HCT116 (cell line): ENCODE data around the gene RRAGA.

Experiments used
- EGR1 ChIP-seq: IDR thresholded peaks from 2 replicates; pipeline ENCODE4 v1.6.1; 2012; ENCODE audit warnings: low read depth
- ELF1 ChIP-seq: IDR thresholded peaks from 2 replicates; pipeline ENCODE4 v1.6.1; 2012; ENCODE audit warnings: low read depth, borderline replicate concordance
- EZH2 ChIP-seq: fragments of 200-600 bp; sonication (generic); IDR thresholded peaks from 2 replicates; pipeline ENCODE4 v1.6.1; 2017; ENCODE audit warnings: antibody characterized with exemption, mixed run types
- JUND ChIP-seq: IDR thresholded peaks from 2 replicates; pipeline ENCODE4 v1.6.1; 2012
- MAX ChIP-seq: IDR thresholded peaks from 2 replicates; pipeline ENCODE4 v1.6.1; 2012
- POLR2A ChIP-seq: IDR thresholded peaks from 2 replicates; pipeline ENCODE4 v1.7.0; 2011; ENCODE audit warnings: borderline replicate concordance; ENCODE audit not compliant: insufficient read depth, insufficient read length; ENCODE audit errors: extremely low read depth
- POLR2AphosphoS5 ChIP-seq: IDR thresholded peaks from 2 replicates; pipeline ENCODE4 v1.6.1; 2011; ENCODE audit warnings: mild to moderate bottlenecking, low read depth, low read length, moderate library complexity
- RAD21 ChIP-seq: IDR thresholded peaks from 2 replicates; pipeline ENCODE4 v1.6.1; 2012; ENCODE audit warnings: low read depth, mild to moderate bottlenecking
- SP1 ChIP-seq: IDR thresholded peaks from 2 replicates; pipeline ENCODE4 v1.6.1; 2012; ENCODE audit warnings: low read depth
- SRF ChIP-seq: IDR thresholded peaks from 2 replicates; pipeline ENCODE4 v1.6.1; 2012; ENCODE audit warnings: low read depth
- YY1 ChIP-seq: IDR thresholded peaks from 2 replicates; pipeline ENCODE4 v1.6.1; 2011; ENCODE audit warnings: low read length, low read depth, moderate library complexity, mild to moderate bottlenecking; ENCODE audit not compliant: insufficient replicate concordance; ENCODE audit errors: extremely low read depth
- TF ChIP-seq, protein P1 (sequence below), 3 experiments: fragments of 200-600 bp in 1 of 3; sonication (generic) in 1 of 3; IDR thresholded peaks in 2 of 3; conservative IDR thresholded peaks in 1 of 3; 2 replicates each; pipeline ENCODE4 v1.5.1; 2012 to 2017; ENCODE audit warnings: low read depth in 2 of 3, low read length in 2 of 3, antibody characterized with exemption in 1 of 3, borderline replicate concordance in 1 of 3, control low read depth in 1 of 3, mild to moderate bottlenecking in 1 of 3, mixed read lengths in 1 of 3, mixed run types in 1 of 3, moderate library complexity in 1 of 3; ENCODE audit not compliant: insufficient read depth in 1 of 3
- TF ChIP-seq, protein P2 (sequence below): IDR thresholded peaks from 2 replicates; pipeline ENCODE4 v1.6.1; 2011; ENCODE audit warnings: mild to moderate bottlenecking, low read length, moderate library complexity; ENCODE audit not compliant: insufficient replicate concordance; ENCODE audit errors: extremely low read depth
- TF ChIP-seq, protein P3 (sequence below): IDR thresholded peaks from 2 replicates; pipeline ENCODE4 v1.6.1; 2012; ENCODE audit warnings: low read depth

DNA sequence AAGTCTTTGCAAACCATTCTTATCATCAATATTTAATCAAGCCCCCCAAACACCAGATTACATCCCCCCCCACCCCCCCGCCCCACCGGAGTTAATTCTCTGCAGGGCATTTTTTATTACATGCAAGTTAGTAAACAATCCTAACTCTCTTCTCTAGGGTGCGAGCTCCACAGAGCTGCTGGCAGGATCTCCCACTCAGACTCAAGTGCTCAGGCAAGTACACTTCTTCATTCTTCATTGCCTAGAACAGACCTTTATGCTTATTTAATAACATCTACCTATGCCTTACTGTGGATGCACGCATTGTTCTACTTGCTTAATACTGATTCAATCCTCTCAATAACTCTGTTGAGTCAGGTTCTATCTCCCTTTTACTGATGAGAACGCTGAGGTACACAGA is 26.1 kb upstream of the RRAGA start:
- TF ChIP-seq EZH2 (no peak), MAX (no peak), RAD21 (no peak), SP1 (no peak), POLR2A (no peak), POLR2AphosphoS5 (no peak), EGR1 (no peak), ELF1 (no peak), YY1 (no peak), JUND (no peak), SRF (no peak)
- TF ChIP-seq, protein P1, sequence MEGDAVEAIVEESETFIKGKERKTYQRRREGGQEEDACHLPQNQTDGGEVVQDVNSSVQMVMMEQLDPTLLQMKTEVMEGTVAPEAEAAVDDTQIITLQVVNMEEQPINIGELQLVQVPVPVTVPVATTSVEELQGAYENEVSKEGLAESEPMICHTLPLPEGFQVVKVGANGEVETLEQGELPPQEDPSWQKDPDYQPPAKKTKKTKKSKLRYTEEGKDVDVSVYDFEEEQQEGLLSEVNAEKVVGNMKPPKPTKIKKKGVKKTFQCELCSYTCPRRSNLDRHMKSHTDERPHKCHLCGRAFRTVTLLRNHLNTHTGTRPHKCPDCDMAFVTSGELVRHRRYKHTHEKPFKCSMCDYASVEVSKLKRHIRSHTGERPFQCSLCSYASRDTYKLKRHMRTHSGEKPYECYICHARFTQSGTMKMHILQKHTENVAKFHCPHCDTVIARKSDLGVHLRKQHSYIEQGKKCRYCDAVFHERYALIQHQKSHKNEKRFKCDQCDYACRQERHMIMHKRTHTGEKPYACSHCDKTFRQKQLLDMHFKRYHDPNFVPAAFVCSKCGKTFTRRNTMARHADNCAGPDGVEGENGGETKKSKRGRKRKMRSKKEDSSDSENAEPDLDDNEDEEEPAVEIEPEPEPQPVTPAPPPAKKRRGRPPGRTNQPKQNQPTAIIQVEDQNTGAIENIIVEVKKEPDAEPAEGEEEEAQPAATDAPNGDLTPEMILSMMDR (IDR thresholded peaks at IDR 0.05 in 2 of 3, conservative IDR thresholded peaks at IDR 0.05 in 1 of 3; ENCODE audit: borderline replicate concordance in 1 of 3, insufficient read depth in 1 of 3, low read depth in 2 of 3, low read length in 2 of 3) = no peak
- TF ChIP-seq, protein P2, sequence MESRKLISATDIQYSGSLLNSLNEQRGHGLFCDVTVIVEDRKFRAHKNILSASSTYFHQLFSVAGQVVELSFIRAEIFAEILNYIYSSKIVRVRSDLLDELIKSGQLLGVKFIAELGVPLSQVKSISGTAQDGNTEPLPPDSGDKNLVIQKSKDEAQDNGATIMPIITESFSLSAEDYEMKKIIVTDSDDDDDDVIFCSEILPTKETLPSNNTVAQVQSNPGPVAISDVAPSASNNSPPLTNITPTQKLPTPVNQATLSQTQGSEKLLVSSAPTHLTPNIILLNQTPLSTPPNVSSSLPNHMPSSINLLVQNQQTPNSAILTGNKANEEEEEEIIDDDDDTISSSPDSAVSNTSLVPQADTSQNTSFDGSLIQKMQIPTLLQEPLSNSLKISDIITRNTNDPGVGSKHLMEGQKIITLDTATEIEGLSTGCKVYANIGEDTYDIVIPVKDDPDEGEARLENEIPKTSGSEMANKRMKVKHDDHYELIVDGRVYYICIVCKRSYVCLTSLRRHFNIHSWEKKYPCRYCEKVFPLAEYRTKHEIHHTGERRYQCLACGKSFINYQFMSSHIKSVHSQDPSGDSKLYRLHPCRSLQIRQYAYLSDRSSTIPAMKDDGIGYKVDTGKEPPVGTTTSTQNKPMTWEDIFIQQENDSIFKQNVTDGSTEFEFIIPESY = no peak
- TF ChIP-seq, protein P3, sequence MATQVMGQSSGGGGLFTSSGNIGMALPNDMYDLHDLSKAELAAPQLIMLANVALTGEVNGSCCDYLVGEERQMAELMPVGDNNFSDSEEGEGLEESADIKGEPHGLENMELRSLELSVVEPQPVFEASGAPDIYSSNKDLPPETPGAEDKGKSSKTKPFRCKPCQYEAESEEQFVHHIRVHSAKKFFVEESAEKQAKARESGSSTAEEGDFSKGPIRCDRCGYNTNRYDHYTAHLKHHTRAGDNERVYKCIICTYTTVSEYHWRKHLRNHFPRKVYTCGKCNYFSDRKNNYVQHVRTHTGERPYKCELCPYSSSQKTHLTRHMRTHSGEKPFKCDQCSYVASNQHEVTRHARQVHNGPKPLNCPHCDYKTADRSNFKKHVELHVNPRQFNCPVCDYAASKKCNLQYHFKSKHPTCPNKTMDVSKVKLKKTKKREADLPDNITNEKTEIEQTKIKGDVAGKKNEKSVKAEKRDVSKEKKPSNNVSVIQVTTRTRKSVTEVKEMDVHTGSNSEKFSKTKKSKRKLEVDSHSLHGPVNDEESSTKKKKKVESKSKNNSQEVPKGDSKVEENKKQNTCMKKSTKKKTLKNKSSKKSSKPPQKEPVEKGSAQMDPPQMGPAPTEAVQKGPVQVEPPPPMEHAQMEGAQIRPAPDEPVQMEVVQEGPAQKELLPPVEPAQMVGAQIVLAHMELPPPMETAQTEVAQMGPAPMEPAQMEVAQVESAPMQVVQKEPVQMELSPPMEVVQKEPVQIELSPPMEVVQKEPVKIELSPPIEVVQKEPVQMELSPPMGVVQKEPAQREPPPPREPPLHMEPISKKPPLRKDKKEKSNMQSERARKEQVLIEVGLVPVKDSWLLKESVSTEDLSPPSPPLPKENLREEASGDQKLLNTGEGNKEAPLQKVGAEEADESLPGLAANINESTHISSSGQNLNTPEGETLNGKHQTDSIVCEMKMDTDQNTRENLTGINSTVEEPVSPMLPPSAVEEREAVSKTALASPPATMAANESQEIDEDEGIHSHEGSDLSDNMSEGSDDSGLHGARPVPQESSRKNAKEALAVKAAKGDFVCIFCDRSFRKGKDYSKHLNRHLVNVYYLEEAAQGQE = no peak
